Lower lobe of right lung (tissue), 2 donors: ENCODE data around the gene PCBP3. TPM values are rescaled to one million over a fixed set of nuclear protein-coding genes. Genes with fewer than 3 reads are reported as not detected.

Source experiments
- ATAC-seq, 2 donors: fragments of 200-7000 bp; cut with Tn5 transposase; one replicate each; pipeline ENCODE4 v1.9.1; 2020 to 2022; ENCODE audit warnings: mild to moderate bottlenecking in 2 of 2, moderate library complexity in 2 of 2
- DNase-seq: peaks from one replicate; pipeline ENCODE4 v3.0.0-alpha.2; 2020
- H3K27ac ChIP-seq: fragments of 200-600 bp; one replicate; pipeline ENCODE4 v1.8.0; 2022
- H3K27me3 ChIP-seq: fragments of 200-600 bp; one replicate; pipeline ENCODE4 v1.8.0; 2022; ENCODE audit warnings: low read depth
- H3K36me3 ChIP-seq: fragments of 200-600 bp; one replicate; pipeline ENCODE4 v1.8.0; 2022; ENCODE audit warnings: mild to moderate bottlenecking
- H3K4me1 ChIP-seq: fragments of 200-600 bp; one replicate; pipeline ENCODE4 v1.8.0; 2022
- H3K4me3 ChIP-seq: fragments of 200-600 bp; one replicate; pipeline ENCODE4 v1.8.0; 2022; ENCODE audit warnings: mild to moderate bottlenecking
- H3K9me3 ChIP-seq: fragments of 200-600 bp; one replicate; pipeline ENCODE4 v1.8.0; 2022
- intact Hi-C: fragments of 100-400 bp; cut with DNase I; formaldehyde crosslinking; loops from one replicate; pipeline ENCODE4 v1.11.0; 2022
- total RNA-seq: library from RNA; stranded (reverse); fragmentation: NEBNext Ultra II Directional; extraction: Animal tissue kit (Norgen Biotek cat#: 25700); gene quantifications from one replicate; pipeline ENCODE4 v1.2.1, GENCODE V29; 2021
- TF ChIP-seq, protein P1 (sequence below): fragments of 200-600 bp; IDR thresholded peaks from one replicate; pipeline ENCODE4 v1.8.0; 2022; ENCODE audit warnings: antibody characterized with exemption, mild to moderate bottlenecking
- donor health status: DM: no; HTN: yes; CAD: no; lungs with severe emphysema.

Gene PCBP3
- total RNA-seq, 1 donor from 2014 or later, result 4.5 TPM

DNA sequence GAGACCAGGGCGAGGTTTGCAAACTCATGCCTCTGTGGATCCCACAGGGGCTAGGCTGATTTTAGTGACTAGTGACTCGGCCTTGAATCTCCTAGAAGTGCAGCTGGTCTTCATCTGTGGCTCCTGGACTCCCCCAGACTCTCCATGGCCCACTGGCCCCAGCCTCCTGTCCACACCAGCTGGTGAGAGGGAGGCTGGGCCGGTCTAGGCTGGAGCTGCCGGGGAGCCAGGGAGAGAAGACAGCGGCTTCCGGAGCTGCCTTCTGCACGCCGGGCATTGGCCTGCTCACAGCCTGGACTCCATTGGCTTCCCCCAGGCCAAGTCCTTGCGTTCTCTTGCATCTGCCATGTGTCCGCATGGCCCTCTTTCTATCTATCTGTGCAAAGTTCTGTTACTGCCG, 285.9 kb downstream of the PCBP3 start:
- ATAC-seq (no peak), DNase-seq (no peak)

DNA sequence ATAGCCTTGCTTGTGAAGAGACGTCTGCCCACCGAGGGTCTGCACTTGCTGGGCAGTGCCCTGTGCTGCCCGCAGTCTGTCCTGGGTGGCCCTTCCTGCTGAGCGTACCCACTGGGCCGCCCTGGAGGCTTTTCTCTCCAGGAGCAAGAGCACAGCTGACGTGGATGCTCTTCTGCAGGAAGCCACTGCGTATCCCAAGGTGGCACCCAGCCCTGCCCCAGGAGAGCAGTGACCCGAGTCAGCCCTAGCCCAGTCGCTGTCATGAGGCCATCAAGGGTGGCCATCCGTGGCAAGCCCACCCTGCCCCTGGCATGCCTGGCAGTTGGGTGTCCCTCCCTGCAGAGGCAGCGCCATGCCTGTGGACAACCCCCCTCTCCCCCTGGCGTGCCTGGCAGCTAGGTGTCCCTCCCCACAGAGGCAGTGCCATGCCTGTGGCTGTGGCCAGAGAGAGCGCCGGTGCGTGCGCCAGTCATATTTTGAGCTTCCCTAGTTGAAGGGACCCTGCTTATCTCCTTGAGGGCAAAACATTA, 286.8 kb downstream of the PCBP3 start:
- Histone ChIP-seq H3K4me1 (no peaks in the 10 kb centered on the region), H3K27ac (no peak overlapping the region), H3K9me3 (no peaks in the 10 kb centered on the region), H3K36me3 (no peaks in the 10 kb centered on the region), H3K27me3 (peaks cover 12% of the 10 kb centered on the region), H3K4me3 (no peak overlapping the region)
- no peak for DNase-seq
- ATAC-seq, result peak in 1 of 2 donors; percentile 21
- intact Hi-C loops, result no loop called here
- TF ChIP-seq, protein P1, sequence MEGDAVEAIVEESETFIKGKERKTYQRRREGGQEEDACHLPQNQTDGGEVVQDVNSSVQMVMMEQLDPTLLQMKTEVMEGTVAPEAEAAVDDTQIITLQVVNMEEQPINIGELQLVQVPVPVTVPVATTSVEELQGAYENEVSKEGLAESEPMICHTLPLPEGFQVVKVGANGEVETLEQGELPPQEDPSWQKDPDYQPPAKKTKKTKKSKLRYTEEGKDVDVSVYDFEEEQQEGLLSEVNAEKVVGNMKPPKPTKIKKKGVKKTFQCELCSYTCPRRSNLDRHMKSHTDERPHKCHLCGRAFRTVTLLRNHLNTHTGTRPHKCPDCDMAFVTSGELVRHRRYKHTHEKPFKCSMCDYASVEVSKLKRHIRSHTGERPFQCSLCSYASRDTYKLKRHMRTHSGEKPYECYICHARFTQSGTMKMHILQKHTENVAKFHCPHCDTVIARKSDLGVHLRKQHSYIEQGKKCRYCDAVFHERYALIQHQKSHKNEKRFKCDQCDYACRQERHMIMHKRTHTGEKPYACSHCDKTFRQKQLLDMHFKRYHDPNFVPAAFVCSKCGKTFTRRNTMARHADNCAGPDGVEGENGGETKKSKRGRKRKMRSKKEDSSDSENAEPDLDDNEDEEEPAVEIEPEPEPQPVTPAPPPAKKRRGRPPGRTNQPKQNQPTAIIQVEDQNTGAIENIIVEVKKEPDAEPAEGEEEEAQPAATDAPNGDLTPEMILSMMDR, result no peak

More for the DNA sequence above, 285.9 kb downstream of the PCBP3 start:
- TF ChIP-seq, protein P1, result no peak
- intact Hi-C loops, result no loop called here
- Histone ChIP-seq H3K36me3 (no peaks in the 10 kb centered on the region), H3K9me3 (no peaks in the 10 kb centered on the region), H3K4me1 (no peaks in the 10 kb centered on the region), H3K27ac (no peak overlapping the region), H3K27me3 (peaks cover 12% of the 10 kb centered on the region), H3K4me3 (no peak overlapping the region)

DNA sequence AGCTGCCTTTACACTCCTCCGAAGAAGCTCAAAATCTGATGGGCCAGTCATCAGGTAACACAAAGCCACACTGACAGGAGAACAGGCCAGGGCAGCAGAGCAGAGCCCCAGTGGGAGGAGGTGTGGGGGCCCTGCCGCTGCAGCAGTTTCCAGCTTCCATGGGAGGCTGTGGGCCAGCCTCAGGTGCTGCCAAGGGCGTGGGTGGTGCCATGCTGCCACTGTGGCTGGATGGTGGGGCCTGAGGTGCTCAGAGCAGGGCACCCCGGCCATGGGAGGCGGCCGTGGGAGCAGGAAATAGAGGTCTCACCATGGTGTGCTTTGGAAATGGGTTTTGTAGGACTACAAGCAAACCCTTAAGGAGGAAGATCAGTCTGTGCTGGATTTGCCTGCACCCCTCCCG, 287.3 kb downstream of the PCBP3 start:
- H3K27me3 ChIP-seq, result peaks cover 12% of the 10 kb centered on the region
- H3K4me1 ChIP-seq, result no peaks in the 10 kb centered on the region
- TF ChIP-seq, protein P1, result no peak
- intact Hi-C loops, result no loop called here
- no peak overlapping the region for H3K4me3 ChIP-seq
- H3K36me3 ChIP-seq, result no peaks in the 10 kb centered on the region
- no peaks in the 10 kb centered on the region for H3K9me3 ChIP-seq
- DNase-seq (no peak), ATAC-seq (no peak)
- no peak overlapping the region for H3K27ac ChIP-seq

DNA sequence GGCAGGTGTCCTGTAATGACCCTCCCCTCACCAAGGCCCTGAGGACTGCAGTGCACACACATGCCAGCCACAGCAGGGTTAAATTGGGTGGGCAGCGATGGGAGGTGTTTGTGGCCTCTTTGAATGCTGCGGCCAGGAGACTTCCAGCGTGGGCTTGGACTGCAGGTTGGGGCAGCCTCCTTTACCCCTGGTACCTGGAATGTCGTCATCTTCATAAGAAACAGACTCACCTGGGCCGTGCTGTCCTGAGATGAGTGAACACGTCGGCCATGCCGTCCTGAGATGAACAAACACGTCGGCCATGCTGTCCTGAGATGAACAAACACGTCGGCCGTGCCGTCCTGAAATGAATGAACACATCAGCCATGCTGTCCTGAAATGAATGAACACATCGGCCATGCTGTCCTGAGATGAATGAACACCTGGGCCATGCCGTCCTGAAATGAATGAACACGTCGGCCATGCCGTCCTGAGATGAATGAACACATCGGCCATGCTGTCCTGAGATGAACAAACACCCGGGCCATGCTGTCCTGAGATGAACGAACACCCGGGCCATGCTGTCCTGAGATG, 288.0 kb downstream of the PCBP3 start:
- TF ChIP-seq, protein P1, result no peak
- no peak for DNase-seq
- H3K4me3 ChIP-seq, result no peak overlapping the region

DNA sequence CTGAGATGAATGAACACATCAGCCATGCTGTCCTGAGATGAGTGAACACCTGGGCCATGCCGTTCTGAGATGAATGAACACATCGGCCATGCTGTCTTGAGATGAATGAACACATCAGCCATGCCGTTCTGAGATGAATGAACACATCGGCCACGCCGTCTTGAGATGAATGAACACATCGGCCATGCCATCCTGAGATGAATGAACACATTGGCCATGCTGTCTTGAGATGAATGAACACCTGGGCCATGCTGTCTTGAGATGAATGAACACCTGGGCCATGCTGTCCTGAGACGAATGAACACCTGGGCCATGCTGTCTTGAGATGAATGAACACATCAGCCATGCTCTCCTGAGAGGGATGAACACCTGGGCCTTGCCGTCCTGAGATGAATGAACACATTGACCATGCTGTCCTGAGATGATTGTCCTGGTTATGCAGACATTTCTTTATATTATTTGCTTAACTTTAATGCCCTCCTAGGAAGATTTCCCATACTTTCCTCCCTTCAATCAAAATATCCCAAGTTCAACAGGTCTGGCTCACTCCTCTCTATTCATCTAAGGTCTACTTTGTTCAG, 289.5 kb downstream of the PCBP3 start:
- Histone ChIP-seq H3K4me3 (no peak overlapping the region), H3K36me3 (no peaks in the 10 kb centered on the region), H3K27me3 (peaks cover 12% of the 10 kb centered on the region), H3K27ac (no peak overlapping the region), H3K4me1 (no peaks in the 10 kb centered on the region), H3K9me3 (no peaks in the 10 kb centered on the region)
- ATAC-seq (no peak), DNase-seq (no peak)
- intact Hi-C loops, result no loop called here
- TF ChIP-seq, protein P1, result no peak

More for the DNA sequence above, 288.0 kb downstream of the PCBP3 start:
- H3K27me3 ChIP-seq, result peaks cover 12% of the 10 kb centered on the region
- H3K36me3 ChIP-seq, result no peaks in the 10 kb centered on the region
- no peaks in the 10 kb centered on the region for H3K9me3 ChIP-seq
- intact Hi-C loops, result no loop called here
- no peak overlapping the region for H3K27ac ChIP-seq
- no peaks in the 10 kb centered on the region for H3K4me1 ChIP-seq
- ATAC-seq, result no peak
